Coronary artery (tissue), 2 donors: ENCODE data around the gene GIGYF1.
"Not testable (repeated sequence)": the region's sequence is repeated elsewhere in the genome, so short reads cannot be mapped to it uniquely, and the experiment has no call there.

ENCODE experiments used
- DNase-seq: peaks from one replicate; pipeline ENCODE4 v3.0.0-alpha.2; 2017; ENCODE audit warnings: low spot score
- H3K27ac ChIP-seq, 2 donors: fragments of 200-600 bp; sonication (generic); one replicate each; pipeline ENCODE4 v1.5.1; 2016 to 2019
- H3K4me3 ChIP-seq: fragments of 200-600 bp; sonication (generic); 2 replicates; pipeline ENCODE4 v1.5.1; 2016; ENCODE audit warnings: mild to moderate bottlenecking, moderate library complexity
- CTCF ChIP-seq: fragments of 200-600 bp; sonication (generic); IDR thresholded peaks from one replicate; pipeline ENCODE4 v1.5.1; 2019; ENCODE audit warnings: antibody characterized with exemption

Gene GIGYF1

GRCh38 chr7:100673942-100674410 lies 20.1 kb downstream of the GIGYF1 start:
- TF ChIP-seq CTCF: no peak
- Histone ChIP-seq H3K4me3 (peak overlapping the region; percentile 96), H3K27ac (peak overlapping the region; percentile 98 to 99)
- DNase-seq: no peak

- peak within 1 kb of the TSS; percentile 98 to 99 for H3K27ac ChIP-seq
- DNase-seq: peak; percentile 100
- TF ChIP-seq CTCF: no peak
- H3K4me3 ChIP-seq: peak within 1 kb of the TSS; percentile 96
Measured at GRCh38 chr7:100673302-100673941, 20.6 kb downstream of the GIGYF1 start, which contains the start of gene GNB2. TSS of gene GNB2 (plus strand) at chr7:100673740. CDS start at chr7:100676266, 2,526 bp downstream.

- DNase-seq: no peak
- Histone ChIP-seq H3K4me3 (no peak overlapping the region), H3K27ac (no peak overlapping the region)
- no peak for TF ChIP-seq CTCF
Measured at GRCh38 chr7:100671353-100672327, 22.4 kb downstream of the GIGYF1 start.

- Histone ChIP-seq H3K27ac (no peak overlapping the region), H3K4me3 (no peak overlapping the region)
- DNase-seq: no peak
- no peak for TF ChIP-seq CTCF
Measured at GRCh38 chr7:100670074-100670473, 24.0 kb downstream of the GIGYF1 start.

- DNase-seq, H3K4me3 ChIP-seq, H3K27ac ChIP-seq: not testable (repeated sequence)
Measured at GRCh38 chr7:100669106-100669505, 24.9 kb downstream of the GIGYF1 start.

- TF ChIP-seq CTCF: no peak
- Histone ChIP-seq H3K4me3 (no peak overlapping the region), H3K27ac (peak overlapping the region in 1 of 2 donors; percentile 52)
- no peak for DNase-seq
Measured at GRCh38 chr7:100668069-100668449, 26.0 kb downstream of the GIGYF1 start.

- DNase-seq: no peak
- Histone ChIP-seq H3K27ac (peak overlapping the region in 1 of 2 donors; percentile 52), H3K4me3 (no peak overlapping the region)
- TF ChIP-seq CTCF: no peak
Measured at GRCh38 chr7:100667331-100668068, 26.6 kb downstream of the GIGYF1 start.
